Dedifferentiated amniotic fluid mesenchymal stem cell (primary cell): Measurements from ENCODE around the gene BHLHE40.
A peak's percentile ranks its signal among the peaks of the same experiment; 100 is the strongest.

ENCODE experiments used
- DNase-seq: peaks from one replicate; pipeline ENCODE4 v3.0.0-alpha.2; 2016; ENCODE audit errors: extremely low spot score

BHLHE40 gene

GRCh38 chr3:4979428-4980228, at the start of gene BHLHE40:
Gene BHLHE40, plus strand, starts transcription at chr3:4979437. Its CDS starts 282 bp downstream, at chr3:4979719.
- peak; percentile 26 for DNase-seq

- no peak for DNase-seq
Measured at GRCh38 chr3:4930501-4930900, 48.7 kb upstream of the BHLHE40 start.

- no peak for DNase-seq
Measured at GRCh38 chr3:4934050-4934449, 45.2 kb upstream of the BHLHE40 start.

GRCh38 chr3:4935347-4935746, 43.9 kb upstream of the BHLHE40 start:
- DNase-seq, result no peak

GRCh38 chr3:4936982-4937614, 42.1 kb upstream of the BHLHE40 start:
- no peak for DNase-seq

GRCh38 chr3:4938281-4938982, 40.8 kb upstream of the BHLHE40 start:
- DNase-seq, result no peak

GRCh38 chr3:4939276-4939675, 40.0 kb upstream of the BHLHE40 start:
- DNase-seq, result no peak

- DNase-seq, result no peak
Measured at GRCh38 chr3:4940985-4941384, 38.3 kb upstream of the BHLHE40 start.

GRCh38 chr3:4943549-4943948, 35.7 kb upstream of the BHLHE40 start:
- no peak for DNase-seq

- no peak for DNase-seq
Measured at GRCh38 chr3:4945324-4945723, 33.9 kb upstream of the BHLHE40 start.

GRCh38 chr3:4947028-4947427, 32.2 kb upstream of the BHLHE40 start:
- no peak for DNase-seq

- no peak for DNase-seq
Measured at GRCh38 chr3:4948395-4948794, 30.8 kb upstream of the BHLHE40 start.

- DNase-seq, result no peak
Measured at GRCh38 chr3:4949004-4949403, 30.2 kb upstream of the BHLHE40 start.

- no peak for DNase-seq
Measured at GRCh38 chr3:4949659-4950058, 29.6 kb upstream of the BHLHE40 start.

- no peak for DNase-seq
Measured at GRCh38 chr3:4950351-4950784, 28.9 kb upstream of the BHLHE40 start.

GRCh38 chr3:4950948-4951347, 28.3 kb upstream of the BHLHE40 start:
- DNase-seq, result no peak

GRCh38 chr3:4953119-4953518, 26.1 kb upstream of the BHLHE40 start:
- DNase-seq, result no peak

GRCh38 chr3:4954256-4955000, 24.8 kb upstream of the BHLHE40 start:
- no peak for DNase-seq

GRCh38 chr3:4956099-4956498, 23.1 kb upstream of the BHLHE40 start:
- no peak for DNase-seq

GRCh38 chr3:4956738-4957137, 22.5 kb upstream of the BHLHE40 start:
- no peak for DNase-seq

GRCh38 chr3:4957978-4958377, 21.3 kb upstream of the BHLHE40 start:
- no peak for DNase-seq

GRCh38 chr3:4959180-4959579, 20.1 kb upstream of the BHLHE40 start:
- DNase-seq, result no peak
